NB4 (cell line): ENCODE data around the gene LINGO3.

Experiments used
- CTCF ChIP-seq: IDR thresholded peaks from one replicate; pipeline ENCODE4 v1.5.1; 2012; ENCODE audit warnings: low read depth, low read length
- POLR2A ChIP-seq: IDR thresholded peaks from 2 replicates; pipeline ENCODE4 v1.6.1; 2011; ENCODE audit warnings: mild to moderate bottlenecking; ENCODE audit not compliant: insufficient read length; ENCODE audit errors: extremely low read depth

GRCh38 chr19:2273356-2274184, 34.4 kb downstream of the LINGO3 start:
- TF ChIP-seq CTCF = peak; percentile 65
- peak; percentile 32 for TF ChIP-seq POLR2A
